Esophagus squamous epithelium (tissue), 5 donors: ENCODE measurements around the gene AKNAD1. TPM values are rescaled to one million over a fixed set of nuclear protein-coding genes. Genes with fewer than 3 reads are reported as not detected.

ENCODE experiments used
- DNase-seq: peaks from one replicate; lab custom pipeline; 2025; lab: John Stamatoyannopoulos, UW
- H3K27ac ChIP-seq, 4 donors: fragments of 200-600 bp; sonication (generic); one replicate each; pipeline ENCODE4 v1.5.1; 2016 to 2019; ENCODE audit warnings: mild to moderate bottlenecking in 1 of 4
- H3K27me3 ChIP-seq, 4 donors: fragments of 200-600 bp; sonication (generic); 1 replicate in 3 of 4; 2 replicates in 1 of 4; pipeline versions ENCODE4 v1.5.1 to v1.6.0; 2017 to 2021; ENCODE audit warnings: antibody characterized with exemption in 1 of 4
- H3K36me3 ChIP-seq, 3 donors: fragments of 200-600 bp; sonication (generic); one replicate each; pipeline ENCODE4 v1.5.1; 2016 to 2019
- H3K4me1 ChIP-seq, 3 donors: fragments of 200-600 bp; sonication (generic); one replicate each; pipeline ENCODE4 v1.5.1; 2017 to 2019
- H3K4me3 ChIP-seq, 4 donors: fragments of 200-600 bp; sonication (generic); 1 replicate in 3 of 4; 2 replicates in 1 of 4; pipeline ENCODE4 v1.5.1; 2016 to 2019; ENCODE audit warnings: mild to moderate bottlenecking in 2 of 4, moderate library complexity in 1 of 4
- H3K9me3 ChIP-seq, 3 donors: fragments of 200-600 bp; sonication (generic); one replicate each; pipeline ENCODE4 v1.5.1; 2016 to 2019
- CTCF ChIP-seq, 6 experiments: fragments of 450-650 bp in 4 of 6; fragments of 200-600 bp in 2 of 6; sonication (generic) in 2 of 6; IDR thresholded peaks; one replicate each; pipeline ENCODE4 v1.5.1; 2016 to 2019; ENCODE audit warnings: antibody characterized with exemption in 6 of 6, mild to moderate bottlenecking in 4 of 6, moderate library complexity in 4 of 6
- POLR2A ChIP-seq, 4 donors: fragments of 450-650 bp; IDR thresholded peaks; one replicate each; pipeline ENCODE4 v1.6.1; 2017; ENCODE audit warnings: antibody characterized with exemption in 4 of 4, mild to moderate bottlenecking in 4 of 4, moderate library complexity in 3 of 4
- WGBS, 2 donors: methylation state at CpG; one replicate each; pipeline ENCODE4 v1.1.5; 2018; 5-methylcytosine and 5-hydroxymethylcytosine counted together
- intact Hi-C: fragments of 100-400 bp; cut with DNase I; formaldehyde crosslinking; loops from one replicate; pipeline ENCODE4 v1.15.0; 2022
- total RNA-seq, 4 donors: library from RNA; depleted of rRNA; stranded (reverse); fragments of >200 nt; gene quantifications; one replicate each; pipeline ENCODE4 v1.1.0, GENCODE V29; 2016
- donor health status: DM: yes; HTN: yes; CAD: no.

Gene AKNAD1
- total RNA-seq, 4 donors from 2014 or later = 0.09 to 4.8 (median 2.6) TPM; not detected in 1

- peaks cover 7 to 90% (median 18%) of the 10 kb centered on the region in 3 donors for H3K4me1 ChIP-seq
- no peak overlapping the region for H3K4me3 ChIP-seq
- no peak overlapping the region for H3K27ac ChIP-seq
- no peak for DNase-seq
- no peak for TF ChIP-seq POLR2A (IDR thresholded peaks at IDR 0.05)
- TF ChIP-seq CTCF (IDR thresholded peaks at IDR 0.05) = no peak
- no peaks in the 10 kb centered on the region for H3K36me3 ChIP-seq
- H3K9me3 ChIP-seq = no peaks in the 10 kb centered on the region
- intact Hi-C loops = no loop called here
- WGBS, 2 donors = 100% methylated on average over 2 of the region's 2 CpGs
- H3K27me3 ChIP-seq = no peaks in the 10 kb centered on the region
These were observed 25.9 kb upstream of the AKNAD1 start for GRCh38 chr1:108882837-108883236.

GRCh38 chr1:108881369-108881768 lies 24.5 kb upstream of the AKNAD1 start:
- no peak for TF ChIP-seq POLR2A (IDR thresholded peaks at IDR 0.05)
- no peak for TF ChIP-seq CTCF (IDR thresholded peaks at IDR 0.05)
- intact Hi-C loops = no loop called here

GRCh38 chr1:108880850-108881249 lies 24.0 kb upstream of the AKNAD1 start:
- no peaks in the 10 kb centered on the region for H3K36me3 ChIP-seq
- no peaks in the 10 kb centered on the region for H3K27me3 ChIP-seq
- H3K4me1 ChIP-seq = peaks cover 7 to 83% (median 20%) of the 10 kb centered on the region in 3 donors
- peak overlapping the region; percentile 47 to 95 (median 72) for H3K27ac ChIP-seq
- intact Hi-C loops = no loop called here
- no peak for DNase-seq
- TF ChIP-seq POLR2A (IDR thresholded peaks at IDR 0.05) (no peak), CTCF (IDR thresholded peaks at IDR 0.05) (no peak)
- no peaks in the 10 kb centered on the region for H3K9me3 ChIP-seq
- 39 to 50% methylated on average over 3 of the region's 3 CpGs for WGBS, 2 donors
- peak overlapping the region in 2 of 4 donors; percentile 26 to 85 for H3K4me3 ChIP-seq

More at GRCh38 chr1:108881369-108881768, 24.5 kb upstream of the AKNAD1 start:
- Histone ChIP-seq H3K27ac (peak overlapping the region; percentile 47 to 95 (median 72)), H3K4me1 (peaks cover 7 to 80% (median 18%) of the 10 kb centered on the region in 3 donors), H3K36me3 (no peaks in the 10 kb centered on the region), H3K27me3 (no peaks in the 10 kb centered on the region), H3K9me3 (no peaks in the 10 kb centered on the region), H3K4me3 (no peak overlapping the region)
- no peak for DNase-seq
- 37 to 48% methylated on average over 1 of the region's 1 CpG for WGBS, 2 donors

GRCh38 chr1:108878678-108879077 lies 21.8 kb upstream of the AKNAD1 start:
- Histone ChIP-seq H3K27ac (peak overlapping the region; percentile 47 to 95 (median 80)), H3K27me3 (no peaks in the 10 kb centered on the region), H3K36me3 (no peaks in the 10 kb centered on the region), H3K9me3 (no peaks in the 10 kb centered on the region), H3K4me3 (peak overlapping the region; percentile 4 to 97 (median 88)), H3K4me1 (peaks cover 7 to 63% (median 20%) of the 10 kb centered on the region in 3 donors)
- TF ChIP-seq CTCF (IDR thresholded peaks at IDR 0.05) (no peak), POLR2A (IDR thresholded peaks at IDR 0.05) (no peak)
- 22 to 37% methylated on average over 3 of the region's 3 CpGs for WGBS, 2 donors
- intact Hi-C loops = no loop called here
- DNase-seq = no peak

- Histone ChIP-seq H3K36me3 (no peaks in the 10 kb centered on the region), H3K4me1 (peaks cover 7 to 62% (median 20%) of the 10 kb centered on the region in 3 donors), H3K9me3 (no peaks in the 10 kb centered on the region), H3K4me3 (peak overlapping the region; percentile 85 to 97 (median 88)), H3K27me3 (no peaks in the 10 kb centered on the region), H3K27ac (peak overlapping the region; percentile 92 to 95 (median 93))
- intact Hi-C loops = no loop called here
- no peak for DNase-seq
- TF ChIP-seq POLR2A (IDR thresholded peaks at IDR 0.05) (no peak), CTCF (IDR thresholded peaks at IDR 0.05) (no peak)
- 18 to 34% methylated on average over 4 of the region's 4 CpGs for WGBS, 2 donors
These were observed 21.2 kb upstream of the AKNAD1 start for GRCh38 chr1:108878160-108878469.
